Measurements from ENCODE around the gene AQP6. TPM values are rescaled to one million over a fixed set of nuclear protein-coding genes. Genes with fewer than 3 reads are reported as not detected.

The AQP6 gene
- total RNA-seq, 6 donors from 2014 or later = 0.06 to 0.39 (median 0.24) TPM; not detected in 2

GRCh38 chr12:49942512-49942893, 30.2 kb upstream of the AQP6 start:
- H3K4me3 ChIP-seq = no peak overlapping the region
- H3K36me3 ChIP-seq = no peaks in the 10 kb centered on the region
- ATAC-seq (ENCODE audit: low FRiP score in 2 of 2) = no peak
- no peak overlapping the region for H3K27ac ChIP-seq
- TF ChIP-seq EP300 (IDR thresholded peaks at IDR 0.05) (no peak), POLR2A (IDR thresholded peaks at IDR 0.05) (no peak), POLR2AphosphoS5 (IDR thresholded peaks at IDR 0.05) (no peak), CTCF (IDR thresholded peaks at IDR 0.05) (no peak)
- no peaks in the 10 kb centered on the region for H3K9me3 ChIP-seq
- no peaks in the 10 kb centered on the region for H3K27me3 ChIP-seq
- DNase-seq = no peak
- 79 to 90% methylated on average over 3 of the region's 3 CpGs for WGBS, 2 donors
- peaks cover 10 to 28% (median 14%) of the 10 kb centered on the region in 4 donors for H3K4me1 ChIP-seq

GRCh38 chr12:49942921-49943624, 29.7 kb upstream of the AQP6 start:
- TF ChIP-seq EP300 (IDR thresholded peaks at IDR 0.05) = no peak
- TF ChIP-seq POLR2AphosphoS5 (IDR thresholded peaks at IDR 0.05) = no peak
- no peak for TF ChIP-seq POLR2A (IDR thresholded peaks at IDR 0.05)
- no peak for TF ChIP-seq CTCF (IDR thresholded peaks at IDR 0.05)
- Histone ChIP-seq H3K9me3 (no peaks in the 10 kb centered on the region), H3K4me3 (no peak overlapping the region), H3K4me1 (peaks cover 10 to 28% (median 14%) of the 10 kb centered on the region in 4 donors), H3K36me3 (no peaks in the 10 kb centered on the region), H3K27ac (peak overlapping the region in 2 of 4 donors; percentile 23 to 43), H3K27me3 (no peaks in the 10 kb centered on the region)
- WGBS, 2 donors = 53 to 69% methylated on average over 10 to 12 of the region's 14 CpGs
- DNase-seq = peak in 1 of 2 donors; percentile 79
- ATAC-seq (ENCODE audit: low FRiP score in 2 of 2) = peak in 1 of 2 donors; percentile 75

GRCh38 chr12:49943625-49943960, 29.2 kb upstream of the AQP6 start:
- Histone ChIP-seq H3K4me3 (no peak overlapping the region), H3K27me3 (no peaks in the 10 kb centered on the region), H3K27ac (peak overlapping the region in 2 of 4 donors; percentile 23 to 43), H3K36me3 (no peaks in the 10 kb centered on the region), H3K9me3 (no peaks in the 10 kb centered on the region), H3K4me1 (peaks cover 10 to 28% (median 14%) of the 10 kb centered on the region in 4 donors)
- DNase-seq = peak in 1 of 2 donors; percentile 7
- TF ChIP-seq CTCF (IDR thresholded peaks at IDR 0.05) = no peak
- TF ChIP-seq POLR2AphosphoS5 (IDR thresholded peaks at IDR 0.05) = no peak
- TF ChIP-seq POLR2A (IDR thresholded peaks at IDR 0.05) = no peak
- no peak for TF ChIP-seq EP300 (IDR thresholded peaks at IDR 0.05)
- 100% methylated on average over 1 of the region's 1 CpG for WGBS, 2 donors
- ATAC-seq (ENCODE audit: low FRiP score in 2 of 2) = no peak

GRCh38 chr12:49944046-49944445, 28.7 kb upstream of the AQP6 start:
- H3K27ac ChIP-seq = no peak overlapping the region
- ATAC-seq (ENCODE audit: low FRiP score in 2 of 2) (no peak), DNase-seq (peak in 1 of 2 donors; percentile 13)
- no peaks in the 10 kb centered on the region for H3K27me3 ChIP-seq
- H3K36me3 ChIP-seq = no peaks in the 10 kb centered on the region
- no peak overlapping the region for H3K4me3 ChIP-seq
- no peaks in the 10 kb centered on the region for H3K9me3 ChIP-seq
- peaks cover 10 to 28% (median 14%) of the 10 kb centered on the region in 4 donors for H3K4me1 ChIP-seq
- TF ChIP-seq POLR2AphosphoS5 (IDR thresholded peaks at IDR 0.05) (no peak), CTCF (IDR thresholded peaks at IDR 0.05) (no peak), EP300 (IDR thresholded peaks at IDR 0.05) (no peak), POLR2A (IDR thresholded peaks at IDR 0.05) (no peak)
- 89 to 93% methylated on average over 4 to 5 of the region's 5 CpGs for WGBS, 2 donors

GRCh38 chr12:49944718-49945117, 28.0 kb upstream of the AQP6 start:
- no peak for ATAC-seq (ENCODE audit: low FRiP score in 2 of 2)
- H3K36me3 ChIP-seq = no peaks in the 10 kb centered on the region
- H3K27me3 ChIP-seq = no peaks in the 10 kb centered on the region
- H3K4me1 ChIP-seq = peaks cover 10 to 24% (median 14%) of the 10 kb centered on the region in 4 donors
- H3K4me3 ChIP-seq = no peak overlapping the region
- 84 to 97% methylated on average over 3 of the region's 3 CpGs for WGBS, 2 donors
- peak overlapping the region in 2 of 4 donors; percentile 27 to 36 for H3K27ac ChIP-seq
- H3K9me3 ChIP-seq = no peaks in the 10 kb centered on the region
- DNase-seq = peak in 1 of 2 donors; percentile 18
- TF ChIP-seq POLR2A (IDR thresholded peaks at IDR 0.05) (no peak), CTCF (IDR thresholded peaks at IDR 0.05) (no peak), EP300 (IDR thresholded peaks at IDR 0.05) (no peak), POLR2AphosphoS5 (IDR thresholded peaks at IDR 0.05) (no peak)
